GM18505 (cell line): ENCODE measurements around the gene FAM117A.
A peak's percentile ranks its signal among the peaks of the same experiment; 100 is the strongest.

ENCODE experiments used
- ATAC-seq: cut with Tn5 transposase; IDR thresholded peaks from one replicate; pipeline ENCODE4 v1.9.1; 2021; ENCODE audit not compliant: unreplicated experiment
- POLR2A ChIP-seq: IDR thresholded peaks from 4 replicates; pipeline ENCODE4 v1.6.1; 2011; ENCODE audit warnings: borderline replicate concordance; ENCODE audit not compliant: insufficient read depth, insufficient read length; ENCODE audit errors: extremely low read depth

The FAM117A gene

GRCh38 chr17:49757151-49757777 lies 6.7 kb downstream of the FAM117A start:
- no peak for ATAC-seq
- no peak for TF ChIP-seq POLR2A

DNA sequence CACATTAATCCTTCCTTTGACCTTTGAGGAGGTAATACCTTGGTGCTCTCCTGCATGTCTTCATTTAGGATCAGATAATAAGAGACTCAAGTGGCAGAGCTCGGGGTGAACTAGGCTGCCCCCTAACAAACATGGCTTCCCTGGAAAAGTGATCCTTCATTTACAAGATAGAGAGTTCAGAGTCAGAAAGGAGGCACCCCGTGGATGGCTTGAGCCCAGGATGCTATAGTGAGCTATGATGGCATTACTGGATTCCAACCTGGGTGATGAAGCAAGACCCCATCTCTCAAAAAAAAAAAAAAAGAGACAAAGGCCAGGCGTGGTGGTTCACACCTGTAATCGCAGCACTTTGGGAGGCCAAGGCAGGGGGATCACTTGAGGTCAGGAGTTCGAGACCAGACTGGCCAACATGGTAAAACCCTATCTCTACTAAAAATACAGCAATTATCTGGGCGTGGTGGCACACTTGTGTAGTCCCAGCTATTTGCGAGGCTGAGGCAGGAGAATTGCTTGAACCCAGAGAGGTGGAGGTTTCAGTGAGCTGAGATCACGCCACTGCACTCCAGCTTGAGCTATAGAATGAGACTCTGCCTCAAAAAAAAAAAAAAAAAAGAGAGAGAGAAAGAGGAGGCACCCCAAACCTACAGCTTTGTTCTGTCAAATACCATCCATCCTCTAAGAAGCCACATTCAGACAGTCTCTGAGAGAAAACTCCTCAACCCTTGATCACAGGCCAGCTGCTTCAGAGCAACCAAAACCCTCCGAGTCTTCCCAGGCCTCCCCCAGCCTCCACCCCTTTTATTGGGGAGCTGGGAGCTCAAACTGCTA lies 7.4 kb downstream of the FAM117A start:
- no peak for ATAC-seq
- TF ChIP-seq POLR2A, result no peak

DNA sequence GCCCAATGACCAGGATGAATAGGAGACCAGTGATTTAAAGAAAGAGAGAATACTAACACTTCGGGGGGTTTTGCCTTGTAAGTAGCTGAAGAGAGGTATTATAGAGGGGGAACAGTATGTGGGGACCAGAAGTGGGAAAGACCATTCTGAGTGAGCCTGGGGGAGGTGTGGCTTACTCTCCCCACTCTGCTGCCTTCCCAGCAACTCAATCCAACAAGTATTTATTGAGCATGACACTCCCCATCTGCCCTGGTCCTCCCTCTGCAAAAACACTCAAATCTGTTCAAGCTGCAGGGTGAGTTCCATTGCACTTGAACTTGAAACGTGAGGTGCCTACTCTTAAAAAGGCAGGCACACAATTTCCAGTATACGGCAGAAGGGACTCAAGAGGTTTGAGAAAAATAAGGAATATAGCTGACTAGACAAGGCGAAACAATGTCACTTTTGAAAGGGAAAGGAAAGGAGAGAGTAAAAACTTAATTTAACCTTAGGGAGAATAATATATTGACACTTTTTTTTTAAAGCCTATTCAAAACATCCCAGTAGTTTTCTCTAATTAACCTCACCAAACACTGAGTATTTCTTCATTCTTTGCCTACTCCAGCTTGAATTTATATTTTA lies 8.2 kb downstream of the FAM117A start:
- TF ChIP-seq POLR2A, result no peak

GRCh38 chr17:49753959-49754391 lies 10.0 kb downstream of the FAM117A start:
- no peak for TF ChIP-seq POLR2A
- no peak for ATAC-seq

More for the DNA sequence above, 8.2 kb downstream of the FAM117A start:
- no peak for ATAC-seq

DNA sequence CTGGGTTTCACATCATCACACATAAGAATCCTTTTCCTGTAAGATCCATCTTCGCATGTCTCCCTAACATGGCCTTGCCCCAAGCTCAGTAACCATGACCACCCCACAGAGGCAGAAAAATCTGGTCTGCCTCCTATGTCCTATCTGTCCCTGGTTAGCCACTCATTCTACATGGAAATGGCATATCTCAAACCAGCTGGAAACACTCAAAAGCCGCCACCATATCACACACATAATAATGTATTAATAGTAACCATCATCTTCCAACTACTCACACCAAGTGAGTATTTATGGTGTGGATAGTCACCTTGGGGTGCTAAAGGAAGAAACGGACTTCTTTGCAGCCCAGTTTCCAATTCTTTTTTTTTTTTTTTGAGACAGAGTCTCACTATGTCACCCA lies 11.4 kb downstream of the FAM117A start:
- no peak for TF ChIP-seq POLR2A
- ATAC-seq, result no peak

- ATAC-seq, result no peak
- no peak for TF ChIP-seq POLR2A
Observed at GRCh38 chr17:49749730-49750129, 14.2 kb downstream of the FAM117A start.

- no peak for TF ChIP-seq POLR2A
- ATAC-seq, result peak; percentile 71
Observed at GRCh38 chr17:49748791-49749190, 15.1 kb downstream of the FAM117A start.

GRCh38 chr17:49748223-49748622 lies 15.7 kb downstream of the FAM117A start:
- no peak for TF ChIP-seq POLR2A
- ATAC-seq, result no peak

- no peak for ATAC-seq
- no peak for TF ChIP-seq POLR2A
Observed at GRCh38 chr17:49747632-49748031, 16.3 kb downstream of the FAM117A start.

DNA sequence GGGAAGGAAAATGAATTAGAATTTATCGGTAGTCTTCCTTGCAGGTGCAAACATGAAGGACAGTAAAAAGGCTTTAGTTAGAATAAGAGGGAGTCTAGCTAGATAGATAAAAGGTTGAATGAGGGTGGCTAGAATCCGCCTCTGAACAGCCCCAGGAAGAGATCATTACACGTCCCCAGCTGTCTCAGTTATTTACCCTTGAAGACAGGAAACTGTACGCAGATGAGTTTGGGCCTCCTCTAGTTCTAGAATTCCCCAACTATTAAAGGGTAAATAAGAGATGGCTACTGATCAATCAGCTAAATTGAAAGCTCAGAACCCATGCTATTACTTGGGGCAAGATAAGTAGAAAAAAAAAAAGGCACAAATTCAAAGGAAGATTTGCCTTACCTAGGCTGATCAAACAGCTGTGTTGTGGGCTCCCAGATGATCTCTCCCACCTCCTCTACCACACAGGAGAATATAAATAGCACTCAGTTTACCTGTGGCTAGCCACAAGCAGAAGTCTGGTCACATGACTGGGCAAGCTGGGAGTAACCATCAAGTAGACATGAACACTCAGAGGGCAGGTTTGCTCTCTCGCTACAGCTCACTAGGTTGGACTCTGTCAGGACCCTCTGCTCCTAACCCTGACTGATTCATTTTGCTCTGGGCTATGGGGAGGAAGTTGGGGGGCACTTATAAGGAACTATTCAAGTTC lies 17.0 kb downstream of the FAM117A start:
- TF ChIP-seq POLR2A, result peak; percentile 53
- peak; percentile 45 for ATAC-seq

DNA sequence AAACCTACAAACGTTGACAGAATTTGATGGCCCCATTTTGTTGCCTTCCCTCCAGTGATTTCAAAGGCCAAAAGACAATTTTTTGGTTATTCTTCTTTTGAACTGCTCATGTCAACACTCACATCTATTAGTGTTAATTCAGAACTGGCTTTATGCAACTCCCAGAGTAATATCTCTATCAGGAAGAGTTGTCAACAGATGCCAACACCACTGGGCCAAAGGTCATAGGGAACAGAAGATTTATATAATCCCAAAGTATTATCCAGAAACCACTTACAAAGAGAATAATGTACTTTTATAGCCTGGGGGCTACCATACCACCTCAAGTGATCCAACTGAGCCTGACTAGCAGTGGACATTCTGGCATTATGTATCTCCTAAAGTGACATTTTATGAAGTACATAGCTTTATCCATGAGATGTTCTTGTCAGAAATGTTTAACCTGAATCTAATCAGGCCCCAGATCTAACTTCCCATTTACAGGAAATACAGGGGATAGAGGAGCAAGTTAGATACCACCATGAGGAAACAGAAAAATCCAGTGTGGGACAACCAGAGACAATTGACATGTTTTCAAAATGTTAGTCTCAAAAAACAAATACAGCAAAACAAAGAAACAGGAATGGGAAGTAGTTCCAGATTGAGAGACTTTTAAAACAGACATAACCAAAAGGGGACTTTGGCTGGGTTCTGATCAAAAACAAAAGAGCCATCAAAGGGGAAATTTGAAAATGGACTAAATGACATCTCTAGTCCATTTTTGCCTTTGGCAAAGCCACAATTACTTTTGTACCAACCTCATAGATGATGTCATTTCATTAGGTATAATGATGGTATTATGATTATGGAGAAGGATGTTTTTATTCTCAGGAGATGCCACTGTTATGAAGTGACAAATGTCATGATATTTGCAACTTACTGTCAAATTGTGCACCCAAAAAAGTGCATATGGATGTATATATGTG lies 18.5 kb downstream of the FAM117A start:
- TF ChIP-seq POLR2A, result no peak
- no peak for ATAC-seq

GRCh38 chr17:49742166-49742638 lies 21.7 kb downstream of the FAM117A start:
- no peak for TF ChIP-seq POLR2A

DNA sequence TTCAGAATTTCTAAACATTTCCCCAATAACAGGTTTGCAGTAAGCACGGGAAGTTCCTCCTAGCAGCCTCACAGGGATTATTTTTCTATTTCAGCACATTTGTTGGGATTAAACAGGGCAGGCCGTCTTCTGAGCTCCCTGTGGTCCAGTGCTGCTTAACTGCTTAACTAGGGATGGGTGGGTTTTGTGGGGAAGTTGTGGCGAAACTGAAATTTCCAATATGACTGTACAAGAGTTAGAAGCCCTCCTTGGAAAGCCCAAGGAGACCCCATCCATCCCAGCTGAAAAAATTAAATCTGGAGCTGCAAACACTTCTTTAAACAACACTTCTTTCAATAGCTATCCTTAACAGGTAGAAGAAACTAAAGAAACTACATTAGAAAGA lies 22.2 kb downstream of the FAM117A start:
- TF ChIP-seq POLR2A, result no peak
- ATAC-seq, result no peak

More at GRCh38 chr17:49742166-49742638, 21.7 kb downstream of the FAM117A start:
- no peak for ATAC-seq
